NB4 (cell line): Measurements from ENCODE around the gene TCL1A.

Experiments
- DNase-seq: peaks from one replicate; pipeline ENCODE4 v3.0.0; 2010; ENCODE audit warnings: low read depth
- H3K4me3 ChIP-seq: one replicate; pipeline ENCODE4 v1.5.1; 2011; ENCODE audit warnings: mild to moderate bottlenecking, low read depth, low read length, moderate library complexity
- MYC ChIP-seq: IDR thresholded peaks from 2 replicates; pipeline ENCODE4 v1.6.1; 2011; ENCODE audit warnings: low read depth, low read length
- POLR2A ChIP-seq: IDR thresholded peaks from 2 replicates; pipeline ENCODE4 v1.6.1; 2011; ENCODE audit warnings: mild to moderate bottlenecking; ENCODE audit not compliant: insufficient read length; ENCODE audit errors: extremely low read depth
- TF ChIP-seq, protein P1 (sequence below): IDR thresholded peaks from 2 replicates; pipeline ENCODE4 v1.6.1; 2011; ENCODE audit warnings: low read depth, low read length
- TF ChIP-seq, protein P2 (sequence below): IDR thresholded peaks from one replicate; pipeline ENCODE4 v1.5.1; 2012; ENCODE audit warnings: low read depth, low read length

The TCL1A gene

DNA sequence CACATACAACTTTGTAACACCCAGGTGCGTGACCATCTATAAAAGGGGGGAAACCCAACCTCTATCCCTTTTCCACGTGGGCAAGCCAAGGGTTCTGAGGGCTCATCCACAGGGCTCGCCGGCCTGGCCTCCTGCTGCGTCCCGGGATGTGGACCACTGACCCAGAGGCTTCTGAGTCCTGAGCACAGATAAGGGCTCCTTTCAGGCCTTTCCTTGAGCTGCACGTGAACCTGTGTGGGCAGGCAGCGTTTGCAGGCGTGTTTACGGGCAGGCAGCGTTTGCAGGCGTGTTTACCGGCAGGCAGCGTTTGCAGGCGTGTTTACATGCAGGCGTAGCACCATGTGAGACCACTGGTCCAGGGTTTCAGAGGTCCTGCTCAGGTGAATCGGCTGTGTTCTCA, 3.8 kb downstream of the TCL1A start:
- TF ChIP-seq, protein P1, sequence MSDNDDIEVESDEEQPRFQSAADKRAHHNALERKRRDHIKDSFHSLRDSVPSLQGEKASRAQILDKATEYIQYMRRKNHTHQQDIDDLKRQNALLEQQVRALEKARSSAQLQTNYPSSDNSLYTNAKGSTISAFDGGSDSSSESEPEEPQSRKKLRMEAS, result no peak
- TF ChIP-seq, protein P2, sequence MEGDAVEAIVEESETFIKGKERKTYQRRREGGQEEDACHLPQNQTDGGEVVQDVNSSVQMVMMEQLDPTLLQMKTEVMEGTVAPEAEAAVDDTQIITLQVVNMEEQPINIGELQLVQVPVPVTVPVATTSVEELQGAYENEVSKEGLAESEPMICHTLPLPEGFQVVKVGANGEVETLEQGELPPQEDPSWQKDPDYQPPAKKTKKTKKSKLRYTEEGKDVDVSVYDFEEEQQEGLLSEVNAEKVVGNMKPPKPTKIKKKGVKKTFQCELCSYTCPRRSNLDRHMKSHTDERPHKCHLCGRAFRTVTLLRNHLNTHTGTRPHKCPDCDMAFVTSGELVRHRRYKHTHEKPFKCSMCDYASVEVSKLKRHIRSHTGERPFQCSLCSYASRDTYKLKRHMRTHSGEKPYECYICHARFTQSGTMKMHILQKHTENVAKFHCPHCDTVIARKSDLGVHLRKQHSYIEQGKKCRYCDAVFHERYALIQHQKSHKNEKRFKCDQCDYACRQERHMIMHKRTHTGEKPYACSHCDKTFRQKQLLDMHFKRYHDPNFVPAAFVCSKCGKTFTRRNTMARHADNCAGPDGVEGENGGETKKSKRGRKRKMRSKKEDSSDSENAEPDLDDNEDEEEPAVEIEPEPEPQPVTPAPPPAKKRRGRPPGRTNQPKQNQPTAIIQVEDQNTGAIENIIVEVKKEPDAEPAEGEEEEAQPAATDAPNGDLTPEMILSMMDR, result no peak
- TF ChIP-seq POLR2A (no peak), MYC (no peak)
- no peak overlapping the region for H3K4me3 ChIP-seq
- DNase-seq, result no peak

DNA sequence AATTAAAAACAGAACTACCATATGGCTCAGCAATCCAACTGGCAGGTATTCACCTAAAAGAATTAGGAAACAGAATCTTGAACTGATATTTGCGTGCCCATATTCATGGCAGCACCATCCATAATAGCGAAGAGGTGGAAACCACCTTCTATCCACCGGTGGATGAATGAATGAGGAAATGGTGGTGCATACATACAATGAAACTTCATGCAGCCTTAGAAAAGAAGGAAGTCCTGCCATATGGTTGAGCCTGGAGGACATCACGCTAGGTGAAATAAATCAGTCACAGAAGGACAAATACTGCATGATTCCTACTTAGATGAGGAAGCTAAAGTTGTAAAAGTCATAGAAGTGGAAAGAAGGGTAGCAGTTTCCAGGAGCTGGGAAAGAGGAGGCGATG, 6.6 kb downstream of the TCL1A start:
- H3K4me3 ChIP-seq, result no peak overlapping the region
- TF ChIP-seq, protein P2, result no peak
- TF ChIP-seq MYC (no peak), POLR2A (no peak)
- TF ChIP-seq, protein P1, result no peak
- DNase-seq, result no peak

DNA sequence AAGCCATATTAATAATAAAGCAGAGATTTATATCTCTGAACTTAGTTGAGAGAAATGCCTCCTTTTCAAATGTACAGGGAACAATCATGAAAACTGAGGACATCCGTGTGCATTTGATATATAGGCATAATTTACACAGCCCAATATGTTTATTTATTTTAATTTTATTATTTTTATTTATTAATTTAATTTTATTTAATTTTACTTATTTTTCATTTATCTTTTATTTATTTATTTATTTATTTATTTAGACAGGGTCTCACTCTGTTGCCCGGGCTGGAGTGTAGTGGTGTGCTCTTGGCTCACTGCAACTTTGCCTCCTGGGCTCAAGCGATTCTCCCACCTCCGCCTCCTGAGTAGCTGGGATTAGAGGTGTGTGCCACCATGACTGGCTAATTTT, 8.4 kb downstream of the TCL1A start:
- H3K4me3 ChIP-seq, result no peak overlapping the region
- TF ChIP-seq, protein P1, result no peak
- TF ChIP-seq POLR2A, result no peak
- TF ChIP-seq MYC, result no peak
- TF ChIP-seq, protein P2, result no peak
- DNase-seq, result no peak

DNA sequence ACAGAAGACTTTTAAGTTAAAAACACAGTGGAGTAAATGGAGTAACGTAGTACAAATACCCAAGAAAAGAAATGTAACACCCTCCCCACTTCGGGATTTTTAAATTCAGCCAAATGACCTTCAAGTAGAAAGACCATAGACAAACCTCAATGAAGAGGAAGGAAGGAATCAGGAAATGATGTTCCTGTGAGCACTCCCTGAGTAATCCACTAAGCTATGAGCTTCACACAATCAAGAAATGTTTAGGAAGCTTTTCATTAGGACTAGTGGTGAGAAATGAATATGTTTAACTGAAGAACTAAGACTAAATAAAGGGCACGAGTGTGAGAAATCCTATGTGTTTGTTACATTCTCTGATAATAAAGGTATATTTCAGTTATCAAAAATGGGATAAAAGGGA, 10.1 kb downstream of the TCL1A start:
- DNase-seq, result no peak
- no peak for TF ChIP-seq MYC
- TF ChIP-seq POLR2A, result no peak
- TF ChIP-seq, protein P1, result no peak
- TF ChIP-seq, protein P2, result no peak
- H3K4me3 ChIP-seq, result no peak overlapping the region

DNA sequence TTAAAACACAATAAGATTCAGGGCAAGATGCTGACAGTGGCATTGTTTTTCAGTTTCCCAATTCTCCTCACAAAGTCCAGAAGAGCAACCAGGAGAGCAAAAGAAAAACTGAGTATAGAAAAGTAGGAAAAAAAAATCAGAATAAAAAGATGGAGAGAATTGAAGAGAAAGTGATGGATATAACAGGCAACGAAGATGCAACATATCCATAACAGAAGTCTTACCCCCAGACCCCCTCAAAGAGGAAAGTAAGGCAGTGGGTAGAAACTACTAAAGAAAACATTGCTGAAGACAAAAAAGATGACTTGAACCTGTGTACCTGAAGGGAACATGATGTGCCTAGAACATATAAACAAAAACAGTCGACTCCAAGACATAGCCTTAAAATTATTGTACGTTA, 10.6 kb downstream of the TCL1A start:
- no peak overlapping the region for H3K4me3 ChIP-seq
- no peak for DNase-seq
- TF ChIP-seq, protein P2, result no peak
- no peak for TF ChIP-seq POLR2A
- TF ChIP-seq, protein P1, result no peak
- no peak for TF ChIP-seq MYC

DNA sequence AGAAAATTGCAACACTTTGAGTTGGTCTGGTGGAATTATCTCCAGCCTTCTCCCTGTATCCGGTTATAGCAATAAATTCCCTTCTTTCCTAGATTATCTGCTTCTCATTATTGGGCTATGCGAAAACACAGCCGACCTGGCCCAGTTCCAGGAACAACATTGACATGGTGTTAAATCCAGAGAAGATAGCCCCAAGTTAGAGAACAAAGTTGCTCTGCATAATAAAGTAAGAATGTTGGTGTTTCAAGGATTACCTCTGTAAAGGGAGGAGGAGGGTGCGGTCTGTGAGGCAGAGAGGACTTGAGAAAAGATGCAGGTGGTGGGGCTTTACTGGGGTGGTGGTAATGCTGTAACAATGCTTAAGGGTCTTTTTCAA, 12.1 kb downstream of the TCL1A start:
- no peak overlapping the region for H3K4me3 ChIP-seq
- TF ChIP-seq POLR2A (no peak), MYC (no peak)
- no peak for DNase-seq
